ENCODE data around the gene ERCC6L. TPM values are rescaled to one million over a fixed set of nuclear protein-coding genes. Genes with fewer than 3 reads are reported as not detected.

Gene ERCC6L
- total RNA-seq, 1 donor from 2014 or later, result not detected

DNA sequence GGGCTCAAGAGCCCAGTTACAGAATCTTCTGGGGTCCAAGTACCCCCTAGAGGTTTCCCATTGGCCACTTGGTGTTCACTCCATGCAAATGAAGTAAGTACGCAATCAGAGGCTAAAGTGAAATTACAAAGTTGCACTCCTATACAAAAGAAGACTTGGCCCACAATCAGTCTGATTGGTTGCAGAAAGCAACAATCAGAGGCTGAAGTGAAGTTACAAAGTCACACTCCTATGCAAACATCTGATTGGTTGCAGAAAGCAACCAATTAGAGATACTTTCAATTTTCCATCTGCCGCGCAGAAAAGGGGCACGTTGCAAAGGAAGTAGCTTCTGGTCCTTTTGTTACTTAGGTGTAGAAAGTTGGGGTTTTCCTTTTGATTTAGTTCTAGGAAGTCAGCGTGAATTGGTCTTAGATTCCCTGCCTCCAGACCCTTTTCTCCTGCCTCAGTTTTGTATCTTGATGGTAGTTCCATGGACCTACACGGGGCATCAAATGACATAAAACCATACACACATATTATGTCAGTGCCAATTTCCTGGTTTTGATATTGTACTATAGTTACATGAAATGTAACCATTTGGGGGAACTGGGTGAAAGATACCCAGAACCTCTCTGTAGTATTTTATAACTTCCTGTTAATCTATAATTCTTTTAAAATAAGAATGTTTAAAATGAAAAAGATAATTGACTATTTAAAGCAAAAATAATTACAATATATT, 69.7 kb downstream of the ERCC6L start:
- no peak for DNase-seq (ENCODE audit: low spot score)

GRCh38 chrX:72165551-72165950, 73.3 kb downstream of the ERCC6L start:
- DNase-seq (ENCODE audit: low spot score), result no peak

GRCh38 chrX:72159769-72160168, 79.1 kb downstream of the ERCC6L start:
- no peak for DNase-seq (ENCODE audit: low spot score)

DNA sequence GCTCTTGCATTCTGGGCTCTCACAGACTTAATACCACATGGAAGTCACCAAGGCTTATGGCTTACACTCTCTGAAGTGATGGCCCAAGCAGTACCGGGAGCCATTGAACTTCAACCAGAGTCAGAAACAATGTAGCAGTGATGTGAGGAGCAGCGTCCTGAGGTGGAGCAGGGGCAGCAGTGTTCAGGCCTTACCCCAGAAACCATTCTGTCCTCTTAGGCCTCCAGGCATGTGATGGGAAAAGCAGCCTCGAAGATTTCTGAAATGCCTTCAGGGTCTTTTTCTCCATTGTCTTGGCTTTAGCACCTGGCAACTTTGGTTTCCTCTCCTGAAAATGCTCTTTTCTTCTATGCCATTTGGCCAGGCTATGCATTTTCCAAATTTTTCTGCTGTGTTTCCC, 80.1 kb downstream of the ERCC6L start:
- DNase-seq (ENCODE audit: low spot score), result no peak

Other genes starting within 250 kb of the ERCC6L start
- gene RTL5, start 107.1 kb downstream of the ERCC6L start, total RNA-seq, result 7.5 TPM
- gene PIN4, start 57.3 kb downstream of the ERCC6L start, total RNA-seq, result 6.8 TPM
- 674 TPM for gene RPS4X, start 38.2 kb upstream of the ERCC6L start, total RNA-seq
- gene CITED1, start 66.9 kb upstream of the ERCC6L start, total RNA-seq, result 4.1 TPM